ENCODE results near the gene LRRC74B. TPM values are rescaled to one million over a fixed set of nuclear protein-coding genes. Genes with fewer than 3 reads are reported as not detected.
"Not testable (repeated sequence)": the region's sequence is repeated elsewhere in the genome, so short reads cannot be mapped to it uniquely, and the experiment has no call there.

Gene LRRC74B
- total RNA-seq, 1 donor from 2014 or later, result not detected

DNA sequence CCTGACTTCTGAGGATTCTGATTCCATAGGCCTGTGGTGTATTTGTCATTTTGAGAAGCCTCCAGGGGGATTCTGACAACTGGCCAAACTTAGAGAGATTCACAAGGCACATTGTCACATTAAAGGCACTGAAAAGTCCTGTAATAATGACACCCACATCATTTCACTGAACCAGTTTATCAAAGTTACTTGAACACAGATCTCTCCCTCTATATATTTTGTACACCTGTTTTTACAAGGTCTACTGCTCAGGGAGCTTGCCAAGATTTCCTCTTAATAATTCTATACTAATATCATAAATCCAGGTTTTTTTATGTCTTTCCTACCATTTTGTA, 50.0 kb downstream of the LRRC74B start:
- no peak overlapping the region for H3K27ac Mint-ChIP-seq
- no peak for DNase-seq (ENCODE audit: low spot score in 2 of 2, unreplicated experiment in 2 of 2)
- no peaks in the 10 kb centered on the region for H3K9me3 Mint-ChIP-seq
- no peaks in the 10 kb centered on the region for H3K36me3 Mint-ChIP-seq
- H3K4me3 Mint-ChIP-seq, result no peak overlapping the region
- peaks cover 15% of the 10 kb centered on the region for H3K4me1 Mint-ChIP-seq
- H3K27me3 Mint-ChIP-seq (ENCODE audit: low read depth), result no peaks in the 10 kb centered on the region
- TF ChIP-seq, protein P1, sequence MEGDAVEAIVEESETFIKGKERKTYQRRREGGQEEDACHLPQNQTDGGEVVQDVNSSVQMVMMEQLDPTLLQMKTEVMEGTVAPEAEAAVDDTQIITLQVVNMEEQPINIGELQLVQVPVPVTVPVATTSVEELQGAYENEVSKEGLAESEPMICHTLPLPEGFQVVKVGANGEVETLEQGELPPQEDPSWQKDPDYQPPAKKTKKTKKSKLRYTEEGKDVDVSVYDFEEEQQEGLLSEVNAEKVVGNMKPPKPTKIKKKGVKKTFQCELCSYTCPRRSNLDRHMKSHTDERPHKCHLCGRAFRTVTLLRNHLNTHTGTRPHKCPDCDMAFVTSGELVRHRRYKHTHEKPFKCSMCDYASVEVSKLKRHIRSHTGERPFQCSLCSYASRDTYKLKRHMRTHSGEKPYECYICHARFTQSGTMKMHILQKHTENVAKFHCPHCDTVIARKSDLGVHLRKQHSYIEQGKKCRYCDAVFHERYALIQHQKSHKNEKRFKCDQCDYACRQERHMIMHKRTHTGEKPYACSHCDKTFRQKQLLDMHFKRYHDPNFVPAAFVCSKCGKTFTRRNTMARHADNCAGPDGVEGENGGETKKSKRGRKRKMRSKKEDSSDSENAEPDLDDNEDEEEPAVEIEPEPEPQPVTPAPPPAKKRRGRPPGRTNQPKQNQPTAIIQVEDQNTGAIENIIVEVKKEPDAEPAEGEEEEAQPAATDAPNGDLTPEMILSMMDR (IDR thresholded peaks at IDR 0.05; ENCODE audit: unreplicated experiment), result no peak

DNA sequence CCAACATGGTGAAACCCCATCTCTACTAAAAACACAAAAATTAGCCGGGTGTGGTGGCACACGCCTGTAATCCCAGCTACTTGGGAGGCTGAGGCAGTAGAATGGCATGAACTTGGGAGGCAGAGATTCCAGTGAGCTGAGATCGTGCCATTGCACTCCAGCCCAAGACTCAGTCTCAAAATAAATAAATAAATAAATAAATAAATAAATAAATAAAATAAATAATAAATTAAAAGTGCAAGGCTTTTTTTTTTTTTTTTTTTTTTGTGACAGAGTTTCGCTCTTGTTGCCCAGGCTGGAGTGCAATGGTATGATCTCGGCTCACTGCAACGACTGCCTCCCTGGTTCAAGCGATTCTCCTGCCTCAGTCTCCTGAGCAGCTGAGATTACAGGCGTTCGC, 51.1 kb downstream of the LRRC74B start:
- H3K27me3 Mint-ChIP-seq (ENCODE audit: low read depth); H3K4me3 Mint-ChIP-seq; DNase-seq (ENCODE audit: low spot score in 2 of 2, unreplicated experiment in 2 of 2); H3K27ac Mint-ChIP-seq; H3K9me3 Mint-ChIP-seq; H3K36me3 Mint-ChIP-seq: not testable (repeated sequence)
- peaks cover 15% of the 10 kb centered on the region for H3K4me1 Mint-ChIP-seq

DNA sequence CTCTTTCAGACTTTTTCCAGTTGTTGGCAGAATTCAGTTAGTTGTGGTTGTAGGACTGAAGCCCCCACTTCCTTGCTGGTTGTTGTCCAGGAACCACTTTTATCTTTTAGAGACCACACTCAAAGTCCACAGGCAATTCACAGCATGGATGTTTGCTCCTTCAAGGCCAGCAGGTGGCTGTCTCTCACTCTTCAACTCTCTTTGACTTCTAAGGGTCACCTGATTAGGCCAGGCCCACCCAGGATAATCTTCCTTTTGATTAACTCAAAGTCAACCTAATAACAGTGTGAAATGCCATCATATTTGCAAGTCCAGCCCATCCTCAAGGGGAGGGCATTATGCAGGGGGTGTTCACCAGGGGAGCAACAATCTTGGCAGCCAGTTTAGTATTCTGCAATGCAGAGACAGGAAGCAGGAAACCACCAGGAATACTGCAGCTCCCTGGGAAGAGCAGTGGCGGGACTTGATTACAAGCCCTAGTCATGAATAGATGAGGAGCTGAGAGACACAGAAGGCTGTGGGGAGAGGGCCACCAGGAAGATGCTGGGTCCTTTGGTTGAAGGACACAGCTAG, 52.4 kb downstream of the LRRC74B start:
- Mint-ChIP-seq H3K9me3 (no peaks in the 10 kb centered on the region), H3K36me3 (no peaks in the 10 kb centered on the region), H3K4me3 (no peak overlapping the region), H3K4me1 (peaks cover 21% of the 10 kb centered on the region), H3K27ac (no peak overlapping the region), H3K27me3 (ENCODE audit: low read depth) (no peaks in the 10 kb centered on the region)
- no peak for DNase-seq (ENCODE audit: low spot score in 2 of 2, unreplicated experiment in 2 of 2)
- TF ChIP-seq, protein P1 (IDR thresholded peaks at IDR 0.05; ENCODE audit: unreplicated experiment), result no peak

DNA sequence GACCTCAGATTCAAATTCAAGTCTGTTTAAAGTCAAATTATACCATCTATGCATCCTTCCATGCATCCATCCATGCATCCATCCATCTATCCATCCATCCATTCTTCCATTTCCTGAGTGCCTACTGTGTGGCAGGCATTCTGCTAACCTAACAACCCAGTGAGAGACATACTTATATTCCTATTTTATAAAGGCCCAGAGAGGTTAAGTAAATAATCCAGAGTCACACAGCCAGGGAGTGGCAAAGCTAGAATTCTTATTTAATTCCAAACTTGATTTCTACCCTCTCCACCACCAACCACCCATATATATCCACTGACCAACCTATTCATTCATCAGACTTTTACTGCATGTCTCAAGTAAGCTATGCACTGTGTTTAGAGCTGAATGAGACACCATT, 53.8 kb downstream of the LRRC74B start:
- Mint-ChIP-seq H3K36me3 (no peaks in the 10 kb centered on the region), H3K9me3 (no peaks in the 10 kb centered on the region), H3K27me3 (ENCODE audit: low read depth) (no peaks in the 10 kb centered on the region), H3K4me1 (peaks cover 17% of the 10 kb centered on the region), H3K4me3 (no peak overlapping the region), H3K27ac (no peak overlapping the region)
- no peak for DNase-seq (ENCODE audit: low spot score in 2 of 2, unreplicated experiment in 2 of 2)
- TF ChIP-seq, protein P1 (IDR thresholded peaks at IDR 0.05; ENCODE audit: unreplicated experiment), result no peak

DNA sequence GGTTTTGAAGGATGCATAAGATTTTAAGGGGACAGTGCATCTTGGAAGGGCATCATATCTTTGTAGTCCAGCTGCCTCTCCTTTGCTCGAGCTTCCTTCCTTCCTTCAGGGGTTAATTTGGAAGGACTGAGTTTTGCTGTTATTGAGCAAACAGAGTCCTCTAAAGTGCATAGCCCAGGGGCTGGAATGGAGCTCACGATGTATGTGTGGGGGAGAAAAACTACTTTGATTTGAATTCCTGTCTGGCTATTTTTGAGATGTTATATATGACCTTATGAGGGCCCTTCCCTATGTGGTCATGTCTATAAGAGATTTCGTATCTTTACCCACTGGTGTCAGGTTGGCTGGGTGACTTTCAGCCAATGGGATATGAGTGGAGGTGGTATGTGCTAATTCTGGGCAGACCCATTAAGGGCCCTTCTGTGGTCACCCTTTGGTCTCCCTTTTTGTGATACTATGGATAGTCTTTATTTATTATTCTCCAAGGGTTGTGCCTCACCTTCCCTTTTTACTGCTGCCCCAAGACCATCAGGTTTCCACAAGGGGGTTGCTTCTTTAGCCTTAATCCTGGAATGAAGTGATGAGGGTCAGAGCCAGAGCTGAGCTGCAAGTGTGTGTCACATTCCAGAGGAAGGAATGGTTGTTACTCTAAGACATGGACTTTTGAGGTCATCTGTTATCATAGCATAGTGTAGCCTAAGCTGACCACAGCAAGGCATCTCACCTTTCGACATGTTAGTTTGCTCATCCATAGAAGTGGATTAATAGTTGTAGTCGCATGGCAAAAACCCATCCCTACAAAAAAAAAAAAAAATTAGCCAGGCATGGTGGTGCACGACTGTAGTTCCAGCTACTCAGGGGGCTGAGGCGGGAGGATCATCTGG, 54.6 kb downstream of the LRRC74B start:
- TF ChIP-seq, protein P1 (IDR thresholded peaks at IDR 0.05; ENCODE audit: unreplicated experiment), result no peak
- H3K27me3 Mint-ChIP-seq (ENCODE audit: low read depth), result no peaks in the 10 kb centered on the region
- H3K27ac Mint-ChIP-seq, result no peak overlapping the region
- H3K4me1 Mint-ChIP-seq, result peaks cover 17% of the 10 kb centered on the region
- no peaks in the 10 kb centered on the region for H3K9me3 Mint-ChIP-seq
- DNase-seq (ENCODE audit: low spot score in 2 of 2, unreplicated experiment in 2 of 2), result no peak
- H3K4me3 Mint-ChIP-seq, result no peak overlapping the region
- H3K36me3 Mint-ChIP-seq, result no peaks in the 10 kb centered on the region

DNA sequence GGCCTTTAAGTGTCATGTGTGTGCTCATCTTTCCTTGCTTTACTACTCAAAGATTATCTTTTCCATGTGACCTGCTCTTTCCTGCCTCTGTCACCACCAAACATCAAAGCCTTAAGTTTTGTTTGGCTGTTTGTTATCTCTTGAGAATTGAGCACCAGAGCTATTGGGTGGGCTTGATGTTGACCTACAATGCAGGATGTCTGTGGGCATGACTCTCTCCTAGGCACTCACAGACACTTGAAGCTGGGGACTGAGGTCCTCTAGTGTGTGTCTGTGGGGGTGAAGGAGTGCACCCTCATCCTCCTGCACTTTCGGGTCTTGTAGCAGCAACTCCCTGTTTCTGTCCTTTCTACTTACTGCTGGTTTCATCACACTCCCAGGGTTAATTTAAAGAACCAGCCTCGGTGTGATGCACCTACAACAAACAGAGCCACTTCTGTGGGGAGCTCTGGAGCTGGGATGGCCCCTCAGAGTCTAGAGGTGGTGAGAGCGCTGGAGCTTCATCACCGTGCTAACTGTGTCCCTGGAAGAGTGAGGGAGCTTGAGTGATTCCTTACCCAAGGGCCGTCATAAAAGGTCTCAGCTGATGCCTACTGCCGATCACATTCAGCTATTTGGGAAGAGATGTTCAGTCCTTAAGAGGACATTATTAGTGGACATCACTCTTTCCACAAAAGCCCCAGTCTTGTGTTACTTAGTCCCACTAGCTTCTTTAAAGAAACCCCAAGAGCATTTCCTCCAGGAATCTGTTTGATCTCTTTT, 56.3 kb downstream of the LRRC74B start:
- H3K4me3 Mint-ChIP-seq, result no peak overlapping the region
- H3K27ac Mint-ChIP-seq, result no peak overlapping the region
- no peaks in the 10 kb centered on the region for H3K9me3 Mint-ChIP-seq
- DNase-seq (ENCODE audit: low spot score in 2 of 2, unreplicated experiment in 2 of 2), result no peak
- peaks cover 23% of the 10 kb centered on the region for H3K4me1 Mint-ChIP-seq
- H3K36me3 Mint-ChIP-seq, result no peaks in the 10 kb centered on the region
- no peaks in the 10 kb centered on the region for H3K27me3 Mint-ChIP-seq (ENCODE audit: low read depth)
- TF ChIP-seq, protein P1 (IDR thresholded peaks at IDR 0.05; ENCODE audit: unreplicated experiment), result no peak

All from mesothelial cell of epicardium (in vitro differentiated cells).